ENCODE data around the gene FGR.

The FGR gene

DNA sequence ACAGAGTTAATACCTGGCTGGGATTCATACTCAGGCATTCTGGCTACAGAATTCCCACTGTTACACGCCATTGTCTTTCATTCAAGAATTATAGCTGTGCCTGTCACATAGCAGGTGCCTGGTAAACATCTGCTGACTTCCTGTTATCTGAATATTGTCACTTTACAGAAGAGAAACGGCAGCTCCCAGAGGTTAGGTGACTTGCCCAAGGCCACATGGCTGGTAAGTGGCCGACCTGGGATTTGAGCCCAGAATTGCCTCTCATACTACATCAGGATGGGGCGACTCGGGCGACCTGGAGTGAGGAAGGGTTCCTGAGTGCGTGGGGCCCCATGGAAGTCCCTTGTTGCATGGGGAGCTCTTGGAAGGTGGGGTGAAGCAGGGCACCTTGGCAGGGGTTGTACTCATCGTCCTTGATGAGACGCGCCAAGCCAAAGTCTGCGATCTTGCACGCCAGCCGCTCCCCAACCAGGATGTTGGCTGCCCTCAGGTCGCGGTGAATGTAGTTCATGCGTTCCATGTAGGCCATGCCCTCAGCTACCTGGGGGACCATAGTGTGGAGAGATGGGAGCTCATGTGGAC is 20.9 kb downstream of the FGR start:
- intact Hi-C loops (cut with DNase I; ENCODE audit: low total_unique reads), result no loop called here
- Histone ChIP-seq H3K36me3 (no peaks in the 10 kb centered on the region), H3K27ac (no peak overlapping the region), H3K27me3 (peaks cover 0 to 24% of the 10 kb centered on the region in 2 donors), H3K4me3 (no peak overlapping the region), H3K9me3 (no peaks in the 10 kb centered on the region), H3K4me1 (peaks cover 0 to 6% (median 0%) of the 10 kb centered on the region in 4 donors)
- TF ChIP-seq, protein P1, sequence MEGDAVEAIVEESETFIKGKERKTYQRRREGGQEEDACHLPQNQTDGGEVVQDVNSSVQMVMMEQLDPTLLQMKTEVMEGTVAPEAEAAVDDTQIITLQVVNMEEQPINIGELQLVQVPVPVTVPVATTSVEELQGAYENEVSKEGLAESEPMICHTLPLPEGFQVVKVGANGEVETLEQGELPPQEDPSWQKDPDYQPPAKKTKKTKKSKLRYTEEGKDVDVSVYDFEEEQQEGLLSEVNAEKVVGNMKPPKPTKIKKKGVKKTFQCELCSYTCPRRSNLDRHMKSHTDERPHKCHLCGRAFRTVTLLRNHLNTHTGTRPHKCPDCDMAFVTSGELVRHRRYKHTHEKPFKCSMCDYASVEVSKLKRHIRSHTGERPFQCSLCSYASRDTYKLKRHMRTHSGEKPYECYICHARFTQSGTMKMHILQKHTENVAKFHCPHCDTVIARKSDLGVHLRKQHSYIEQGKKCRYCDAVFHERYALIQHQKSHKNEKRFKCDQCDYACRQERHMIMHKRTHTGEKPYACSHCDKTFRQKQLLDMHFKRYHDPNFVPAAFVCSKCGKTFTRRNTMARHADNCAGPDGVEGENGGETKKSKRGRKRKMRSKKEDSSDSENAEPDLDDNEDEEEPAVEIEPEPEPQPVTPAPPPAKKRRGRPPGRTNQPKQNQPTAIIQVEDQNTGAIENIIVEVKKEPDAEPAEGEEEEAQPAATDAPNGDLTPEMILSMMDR (IDR thresholded peaks at IDR 0.05), result no peak
- DNase-seq, result no peak

DNA sequence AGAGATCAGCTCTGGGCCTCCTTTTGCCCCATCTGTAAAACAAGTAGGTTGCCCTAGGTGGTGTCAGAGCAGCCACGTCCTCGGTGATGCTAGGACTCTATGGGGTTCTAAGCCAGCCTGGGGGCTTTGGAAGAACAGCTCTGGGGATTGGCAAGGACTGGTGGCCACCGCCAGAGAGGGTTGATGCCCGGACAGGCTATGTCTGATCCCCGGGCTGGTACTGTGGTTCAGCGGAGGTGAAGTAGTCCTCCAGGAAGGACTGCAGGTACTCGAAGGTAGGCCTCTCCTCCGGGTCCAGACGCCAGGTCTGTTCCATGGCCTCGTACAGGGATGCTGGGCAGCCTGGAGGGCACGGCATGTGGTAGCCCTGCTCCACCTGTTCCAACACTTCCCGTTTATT is 22.3 kb downstream of the FGR start:
- Histone ChIP-seq H3K9me3 (no peaks in the 10 kb centered on the region), H3K4me3 (no peak overlapping the region), H3K27ac (no peak overlapping the region), H3K36me3 (no peaks in the 10 kb centered on the region), H3K4me1 (peaks cover 0 to 6% (median 0%) of the 10 kb centered on the region in 4 donors), H3K27me3 (peaks cover 0 to 24% of the 10 kb centered on the region in 2 donors)
- intact Hi-C loops (cut with DNase I; ENCODE audit: low total_unique reads), result no loop called here
- DNase-seq, result no peak
- TF ChIP-seq, protein P1 (IDR thresholded peaks at IDR 0.05), result no peak

DNA sequence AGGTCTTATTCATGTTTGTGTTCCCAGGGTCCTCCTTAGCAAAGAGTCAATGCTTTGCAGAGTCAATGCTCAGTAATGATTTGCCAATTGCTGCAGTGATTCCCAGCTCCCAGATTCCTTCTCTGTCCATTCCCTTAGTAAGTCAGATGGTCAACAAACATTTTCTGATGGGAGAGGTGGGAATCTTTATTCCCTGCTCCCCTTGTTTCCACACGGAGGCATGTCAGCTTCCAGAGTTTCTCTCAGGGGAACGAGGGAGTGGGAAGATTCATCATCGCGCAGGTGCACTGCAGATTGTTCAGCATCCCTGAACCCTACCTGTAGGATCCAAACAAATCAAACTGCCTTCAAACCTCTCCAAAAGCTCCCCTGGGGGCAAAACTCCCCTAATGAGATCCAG is 23.5 kb downstream of the FGR start:
- TF ChIP-seq, protein P1 (IDR thresholded peaks at IDR 0.05), result no peak
- intact Hi-C loops (cut with DNase I; ENCODE audit: low total_unique reads), result loop anchor here (2.0 kb wide), 1 partner anchor 53 kb away; no protein-coding TSS in a partner anchor
- peaks cover 0 to 24% of the 10 kb centered on the region in 2 donors for H3K27me3 ChIP-seq
- H3K4me1 ChIP-seq, result peaks cover 0 to 9% (median 0%) of the 10 kb centered on the region in 4 donors
- no peak overlapping the region for H3K4me3 ChIP-seq
- no peak overlapping the region for H3K27ac ChIP-seq
- H3K36me3 ChIP-seq, result no peaks in the 10 kb centered on the region
- no peaks in the 10 kb centered on the region for H3K9me3 ChIP-seq
- no peak for DNase-seq

DNA sequence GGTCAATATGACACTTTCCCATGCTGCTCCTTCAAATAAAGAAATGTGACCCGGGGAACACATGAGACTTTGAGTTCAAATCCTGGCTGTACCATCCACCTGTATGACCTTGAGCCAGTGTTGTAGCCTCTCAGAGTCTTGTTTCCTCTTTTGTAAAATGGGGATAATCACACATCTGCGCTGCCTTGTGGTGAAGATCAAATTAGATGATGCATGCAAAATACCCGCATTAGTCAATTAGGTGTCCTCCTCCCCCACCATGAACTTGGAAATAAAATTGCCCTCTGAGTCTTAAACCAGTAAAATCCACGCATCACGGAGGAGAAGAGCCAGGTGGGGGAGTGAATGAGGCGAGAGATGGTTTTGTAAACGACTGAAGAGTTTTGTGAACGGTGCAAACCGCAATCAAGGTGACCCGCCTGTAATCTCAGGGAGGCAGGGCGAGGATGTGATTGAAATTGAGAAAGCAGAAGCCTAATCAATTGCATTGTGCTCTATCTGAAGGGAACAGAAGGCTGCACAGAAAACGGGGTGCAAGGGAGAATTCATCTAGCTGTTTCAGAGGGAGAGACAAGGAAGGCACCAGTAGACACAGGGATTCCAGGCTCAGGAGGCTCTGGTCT is 25.3 kb downstream of the FGR start:
- no peak overlapping the region for H3K4me3 ChIP-seq
- peaks cover 0 to 24% of the 10 kb centered on the region in 2 donors for H3K27me3 ChIP-seq
- H3K4me1 ChIP-seq, result peaks cover 0 to 10% (median 2%) of the 10 kb centered on the region in 4 donors
- TF ChIP-seq, protein P1 (IDR thresholded peaks at IDR 0.05), result no peak
- DNase-seq, result no peak
- intact Hi-C loops (cut with DNase I; ENCODE audit: low total_unique reads), result loop anchor here (2.0 to 10.0 kb wide), 2 partner anchors 55 to 305 kb away; no protein-coding TSS in a partner anchor
- no peak overlapping the region for H3K27ac ChIP-seq
- H3K9me3 ChIP-seq, result no peaks in the 10 kb centered on the region
- H3K36me3 ChIP-seq, result no peaks in the 10 kb centered on the region

DNA sequence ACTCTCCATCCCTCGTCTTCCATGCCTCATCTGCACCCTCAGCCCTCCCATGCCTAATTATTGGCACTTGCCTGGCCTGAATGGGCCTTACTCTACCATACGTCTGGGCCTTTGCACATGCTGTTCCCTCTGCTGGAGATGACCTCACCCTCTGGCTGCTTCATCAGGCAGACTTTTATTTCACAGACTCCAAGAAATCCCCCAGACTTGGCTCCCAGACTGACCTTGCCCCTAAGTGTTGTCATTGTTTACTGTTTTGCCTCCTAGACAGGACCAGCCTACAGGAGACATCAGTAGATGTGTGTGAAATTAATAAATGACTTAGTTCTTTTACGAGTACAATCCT is 25.8 kb downstream of the FGR start:
- no peak overlapping the region for H3K27ac ChIP-seq
- TF ChIP-seq, protein P1 (IDR thresholded peaks at IDR 0.05), result no peak
- intact Hi-C loops (cut with DNase I; ENCODE audit: low total_unique reads), result loop anchor here (10.0 kb wide), 1 partner anchor 304 kb away; no protein-coding TSS in a partner anchor
- H3K27me3 ChIP-seq, result peaks cover 0 to 19% of the 10 kb centered on the region in 2 donors
- H3K4me1 ChIP-seq, result peaks cover 0 to 9% (median 5%) of the 10 kb centered on the region in 4 donors
- no peak for DNase-seq
- H3K9me3 ChIP-seq, result no peaks in the 10 kb centered on the region
- H3K4me3 ChIP-seq, result no peak overlapping the region
- H3K36me3 ChIP-seq, result no peaks in the 10 kb centered on the region

All from tibial artery (tissue), 4 donors.